Measurements from ENCODE around the gene TLE7.

Gene TLE7

DNA sequence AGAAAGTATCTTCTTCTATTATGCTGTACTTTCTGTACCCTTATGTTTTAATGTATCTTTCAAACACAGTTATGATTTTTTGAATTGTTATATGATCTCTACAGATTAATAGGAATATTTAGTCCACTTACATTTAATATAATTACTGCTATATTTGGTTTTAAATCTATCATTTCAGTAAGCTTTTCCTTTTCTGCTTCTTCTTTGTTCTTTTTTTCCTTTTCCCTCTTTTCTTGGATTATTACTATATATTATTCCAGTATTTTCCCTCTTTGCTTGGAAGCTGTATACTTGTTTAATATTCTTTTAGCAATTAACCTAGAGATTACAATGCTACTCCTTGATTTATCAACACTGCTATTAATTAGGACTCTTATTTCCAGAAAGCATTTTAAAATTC is 13.5 kb downstream of the TLE7 start:
- no peaks in the 10 kb centered on the region for H3K36me3 ChIP-seq (ENCODE audit: low read length)
- no peaks in the 10 kb centered on the region for H4K20me1 ChIP-seq (ENCODE audit: low read depth, low read length)
- no peak overlapping the region for H3K9ac ChIP-seq (ENCODE audit: low read length)
- H2AFZ ChIP-seq (ENCODE audit: low read depth, low read length, severe bottlenecking): no peak overlapping the region
- no peaks in the 10 kb centered on the region for H3K9me2 ChIP-seq (replicated peaks; ENCODE audit: insufficient read depth, low read length)
- H3K27ac ChIP-seq (ENCODE audit: low read depth, low read length): no peak overlapping the region
- TF ChIP-seq, protein P1, sequence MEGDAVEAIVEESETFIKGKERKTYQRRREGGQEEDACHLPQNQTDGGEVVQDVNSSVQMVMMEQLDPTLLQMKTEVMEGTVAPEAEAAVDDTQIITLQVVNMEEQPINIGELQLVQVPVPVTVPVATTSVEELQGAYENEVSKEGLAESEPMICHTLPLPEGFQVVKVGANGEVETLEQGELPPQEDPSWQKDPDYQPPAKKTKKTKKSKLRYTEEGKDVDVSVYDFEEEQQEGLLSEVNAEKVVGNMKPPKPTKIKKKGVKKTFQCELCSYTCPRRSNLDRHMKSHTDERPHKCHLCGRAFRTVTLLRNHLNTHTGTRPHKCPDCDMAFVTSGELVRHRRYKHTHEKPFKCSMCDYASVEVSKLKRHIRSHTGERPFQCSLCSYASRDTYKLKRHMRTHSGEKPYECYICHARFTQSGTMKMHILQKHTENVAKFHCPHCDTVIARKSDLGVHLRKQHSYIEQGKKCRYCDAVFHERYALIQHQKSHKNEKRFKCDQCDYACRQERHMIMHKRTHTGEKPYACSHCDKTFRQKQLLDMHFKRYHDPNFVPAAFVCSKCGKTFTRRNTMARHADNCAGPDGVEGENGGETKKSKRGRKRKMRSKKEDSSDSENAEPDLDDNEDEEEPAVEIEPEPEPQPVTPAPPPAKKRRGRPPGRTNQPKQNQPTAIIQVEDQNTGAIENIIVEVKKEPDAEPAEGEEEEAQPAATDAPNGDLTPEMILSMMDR (IDR thresholded peaks at IDR 0.05; ENCODE audit: insufficient read depth, low read length, poor library complexity, severe bottlenecking): no peak
- no peak for TF ChIP-seq EZH2phosphoT487 (conservative IDR thresholded peaks at IDR 0.05; ENCODE audit: low read length)
- no peak overlapping the region for H3K4me3 ChIP-seq (ENCODE audit: insufficient read depth, low read length, poor library complexity, severe bottlenecking)
- H3K27me3 ChIP-seq (ENCODE audit: low read length): no peaks in the 10 kb centered on the region
- H3F3A ChIP-seq (ENCODE audit: insufficient read depth): no peaks in the 10 kb centered on the region
- H3K4me2 ChIP-seq (ENCODE audit: low read depth, low read length, poor library complexity, severe bottlenecking): no peak overlapping the region
- no peaks in the 10 kb centered on the region for H3K9me3 ChIP-seq (ENCODE audit: insufficient read depth, low read length)
- no peaks in the 10 kb centered on the region for H3K79me2 ChIP-seq (ENCODE audit: insufficient read depth, low read length)

DNA sequence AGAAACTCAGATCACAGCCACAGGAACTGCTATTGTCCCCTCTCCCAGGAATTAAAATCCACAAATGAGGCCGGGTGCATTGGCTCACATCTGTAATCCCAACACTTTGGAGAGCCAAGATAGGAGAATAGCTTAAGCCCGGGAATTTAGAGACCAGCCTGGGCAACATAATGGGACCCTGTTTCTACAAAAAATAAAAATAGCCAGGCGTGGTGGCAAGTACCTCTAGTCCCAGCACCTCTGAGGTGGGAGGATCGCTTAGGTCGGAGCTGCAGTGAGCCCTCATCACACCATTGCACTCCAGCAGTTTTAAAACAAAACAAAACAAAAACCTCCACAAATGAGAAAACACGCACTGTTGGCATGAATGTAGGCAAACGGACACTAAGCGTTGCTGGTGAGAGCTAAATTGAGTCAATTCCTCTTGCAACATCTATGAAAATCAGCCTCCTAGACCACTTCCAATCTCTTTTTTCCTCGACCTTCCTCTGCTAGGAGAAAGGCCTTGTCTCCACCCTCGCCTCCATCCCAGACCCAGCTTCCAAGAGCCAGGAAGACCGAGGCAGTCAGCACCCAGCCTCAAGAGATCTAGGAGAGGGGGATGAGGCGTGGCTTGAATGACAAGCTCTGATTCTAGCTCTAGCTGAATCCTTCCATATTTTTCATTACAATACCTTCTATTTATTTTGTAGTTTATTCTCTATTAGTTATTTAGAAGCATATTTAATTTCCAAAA is 14.8 kb downstream of the TLE7 start:
- no peak overlapping the region for H3K4me2 ChIP-seq (ENCODE audit: low read depth, low read length, poor library complexity, severe bottlenecking)
- no peaks in the 10 kb centered on the region for H3K9me2 ChIP-seq (replicated peaks; ENCODE audit: insufficient read depth, low read length)
- H3K4me3 ChIP-seq (ENCODE audit: insufficient read depth, low read length, poor library complexity, severe bottlenecking): no peak overlapping the region
- no peaks in the 10 kb centered on the region for H4K20me1 ChIP-seq (ENCODE audit: low read depth, low read length)
- H3K27me3 ChIP-seq (ENCODE audit: low read length): no peaks in the 10 kb centered on the region
- H3F3A ChIP-seq (ENCODE audit: insufficient read depth): no peaks in the 10 kb centered on the region
- H3K36me3 ChIP-seq (ENCODE audit: low read length): no peaks in the 10 kb centered on the region
- no peak overlapping the region for H3K9ac ChIP-seq (ENCODE audit: low read length)
- H2AFZ ChIP-seq (ENCODE audit: low read depth, low read length, severe bottlenecking): no peak overlapping the region
- no peaks in the 10 kb centered on the region for H3K9me3 ChIP-seq (ENCODE audit: insufficient read depth, low read length)
- no peaks in the 10 kb centered on the region for H3K79me2 ChIP-seq (ENCODE audit: insufficient read depth, low read length)
- TF ChIP-seq EZH2phosphoT487 (conservative IDR thresholded peaks at IDR 0.05; ENCODE audit: low read length): no peak
- TF ChIP-seq, protein P1 (IDR thresholded peaks at IDR 0.05; ENCODE audit: insufficient read depth, low read length, poor library complexity, severe bottlenecking): no peak
- H3K27ac ChIP-seq (ENCODE audit: low read depth, low read length): no peak overlapping the region

DNA sequence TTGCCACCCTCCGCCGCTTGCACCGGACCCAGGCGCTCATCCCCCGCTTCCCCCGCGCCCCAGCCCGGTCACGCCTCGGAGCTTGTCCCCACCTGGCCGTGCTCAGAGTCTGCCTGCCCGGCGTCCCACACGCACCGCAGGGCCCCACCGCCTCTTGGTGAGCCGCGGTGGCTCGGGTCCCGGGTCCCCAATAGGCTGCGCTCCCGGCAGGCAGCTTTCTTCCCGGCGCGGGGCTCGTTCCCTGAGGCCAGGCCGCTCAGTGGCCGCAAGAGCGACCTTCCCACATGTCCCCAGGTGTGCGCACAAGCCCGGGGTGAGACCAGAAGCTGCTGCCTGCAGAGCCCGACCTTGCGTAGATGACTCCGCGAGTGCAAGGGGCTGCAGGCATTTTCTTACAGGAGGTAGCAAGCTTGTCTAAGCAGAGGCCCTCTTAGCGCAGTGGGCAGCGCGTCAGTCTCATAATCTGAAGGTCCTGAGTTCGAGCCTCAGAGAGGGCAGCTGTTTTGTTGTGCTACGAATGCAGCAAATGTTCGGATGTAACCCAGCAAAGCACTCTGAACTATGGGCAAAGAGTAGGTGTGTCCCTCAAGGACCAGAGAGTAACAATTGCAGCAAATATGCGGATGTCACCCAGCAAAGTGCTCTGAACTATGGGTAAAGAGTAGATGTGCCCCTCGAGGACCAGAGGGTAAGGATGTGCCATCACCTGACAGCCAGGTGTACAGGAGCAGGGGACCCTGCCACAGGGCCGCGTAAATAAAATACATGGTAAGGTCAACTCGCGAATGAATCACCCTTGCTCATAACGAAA is 15.6 kb downstream of the TLE7 start:
- no peak overlapping the region for H2AFZ ChIP-seq (ENCODE audit: low read depth, low read length, severe bottlenecking)
- H3K36me3 ChIP-seq (ENCODE audit: low read length): no peaks in the 10 kb centered on the region
- no peaks in the 10 kb centered on the region for H3F3A ChIP-seq (ENCODE audit: insufficient read depth)
- H3K27ac ChIP-seq (ENCODE audit: low read depth, low read length): no peak overlapping the region
- H4K20me1 ChIP-seq (ENCODE audit: low read depth, low read length): no peaks in the 10 kb centered on the region
- no peaks in the 10 kb centered on the region for H3K79me2 ChIP-seq (ENCODE audit: insufficient read depth, low read length)
- H3K9ac ChIP-seq (ENCODE audit: low read length): no peak overlapping the region
- no peaks in the 10 kb centered on the region for H3K27me3 ChIP-seq (ENCODE audit: low read length)
- H3K4me3 ChIP-seq (ENCODE audit: insufficient read depth, low read length, poor library complexity, severe bottlenecking): no peak overlapping the region
- no peaks in the 10 kb centered on the region for H3K9me3 ChIP-seq (ENCODE audit: insufficient read depth, low read length)
- H3K9me2 ChIP-seq (replicated peaks; ENCODE audit: insufficient read depth, low read length): no peaks in the 10 kb centered on the region
- TF ChIP-seq, protein P1 (IDR thresholded peaks at IDR 0.05; ENCODE audit: insufficient read depth, low read length, poor library complexity, severe bottlenecking): no peak
- no peak overlapping the region for H3K4me2 ChIP-seq (ENCODE audit: low read depth, low read length, poor library complexity, severe bottlenecking)

Measured in SU-DHL-6 (cell line).